ENCODE data around the gene CCDC51.

Gene CCDC51

DNA sequence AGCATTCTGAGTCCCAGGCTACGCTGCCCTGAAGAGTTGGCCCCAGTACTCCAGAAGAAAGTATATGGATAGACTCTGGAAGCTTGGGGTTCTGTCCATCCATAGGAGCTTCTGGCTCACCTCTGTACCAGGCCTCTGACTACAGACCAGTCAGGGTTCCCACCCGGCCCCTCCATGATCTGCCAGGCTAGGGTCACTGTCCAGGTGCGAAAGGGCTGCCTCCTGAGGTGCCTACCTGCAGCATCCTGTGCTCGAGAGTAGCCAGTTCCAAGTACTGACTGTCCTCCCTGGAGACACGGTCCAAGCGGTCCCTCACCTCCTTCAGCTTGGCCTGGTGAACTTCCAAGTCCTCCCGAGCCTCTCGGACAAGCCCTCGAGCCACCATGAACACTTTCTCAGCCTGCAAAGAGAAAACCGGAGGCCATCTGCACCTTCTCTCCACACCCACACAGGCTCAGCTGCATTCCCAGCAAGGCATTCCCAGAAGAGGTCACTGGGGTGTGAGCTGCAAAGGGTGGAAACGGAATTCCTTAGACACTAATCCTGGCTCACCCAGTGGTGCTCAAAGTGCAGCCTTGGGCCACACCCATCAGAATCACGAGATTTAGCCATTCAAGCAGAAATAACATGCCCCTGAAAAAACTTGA lies 6.3 kb downstream of the CCDC51 start:
- DNase-seq (ENCODE audit: low read depth): no peak

DNA sequence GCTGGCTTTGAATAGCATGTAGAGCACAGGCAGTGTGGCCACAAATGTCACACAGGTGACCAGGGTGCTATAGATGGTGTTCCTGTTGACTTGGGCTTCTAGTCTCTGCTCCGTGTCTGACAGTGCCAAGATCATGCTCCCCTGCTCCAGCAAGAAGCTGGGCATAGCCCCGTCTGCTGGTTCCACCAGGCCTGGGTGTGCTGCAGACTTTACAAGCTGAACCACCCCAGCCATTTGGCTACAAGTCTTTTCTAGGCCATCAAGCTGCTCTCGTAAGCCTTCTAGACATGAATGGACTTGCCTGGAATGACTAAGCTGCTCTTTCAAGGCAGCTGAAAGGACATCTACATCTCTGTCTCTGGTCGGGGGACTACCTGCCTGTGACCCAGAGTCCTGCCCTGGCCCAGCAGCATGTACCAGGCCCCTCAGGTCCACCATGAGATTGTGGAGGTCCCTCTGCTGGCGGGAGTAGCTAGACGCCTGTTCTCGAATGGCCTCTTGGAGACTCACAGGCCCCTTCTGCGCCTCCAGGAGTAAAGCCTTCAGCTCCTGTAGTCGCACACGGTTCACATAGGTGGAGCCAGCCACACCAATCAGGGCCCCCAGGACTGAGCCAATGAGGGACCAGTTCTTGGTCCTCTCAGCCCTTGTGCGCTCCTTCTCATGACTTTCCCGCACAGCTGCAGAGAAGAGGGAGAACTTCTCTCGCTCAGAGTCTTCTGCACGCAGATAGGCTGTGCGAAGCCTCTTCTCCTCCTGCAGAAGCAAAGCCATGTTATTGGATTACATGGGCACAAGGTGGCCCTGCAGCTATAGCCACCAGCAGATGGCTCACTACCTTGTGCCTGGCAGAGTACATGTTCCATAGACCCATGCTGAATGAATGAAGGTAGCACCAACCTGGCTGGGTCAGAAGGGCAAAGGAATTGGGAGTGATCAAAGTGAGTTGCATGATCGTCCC lies 7.2 kb downstream of the CCDC51 start:
- DNase-seq (ENCODE audit: low read depth): no peak

DNA sequence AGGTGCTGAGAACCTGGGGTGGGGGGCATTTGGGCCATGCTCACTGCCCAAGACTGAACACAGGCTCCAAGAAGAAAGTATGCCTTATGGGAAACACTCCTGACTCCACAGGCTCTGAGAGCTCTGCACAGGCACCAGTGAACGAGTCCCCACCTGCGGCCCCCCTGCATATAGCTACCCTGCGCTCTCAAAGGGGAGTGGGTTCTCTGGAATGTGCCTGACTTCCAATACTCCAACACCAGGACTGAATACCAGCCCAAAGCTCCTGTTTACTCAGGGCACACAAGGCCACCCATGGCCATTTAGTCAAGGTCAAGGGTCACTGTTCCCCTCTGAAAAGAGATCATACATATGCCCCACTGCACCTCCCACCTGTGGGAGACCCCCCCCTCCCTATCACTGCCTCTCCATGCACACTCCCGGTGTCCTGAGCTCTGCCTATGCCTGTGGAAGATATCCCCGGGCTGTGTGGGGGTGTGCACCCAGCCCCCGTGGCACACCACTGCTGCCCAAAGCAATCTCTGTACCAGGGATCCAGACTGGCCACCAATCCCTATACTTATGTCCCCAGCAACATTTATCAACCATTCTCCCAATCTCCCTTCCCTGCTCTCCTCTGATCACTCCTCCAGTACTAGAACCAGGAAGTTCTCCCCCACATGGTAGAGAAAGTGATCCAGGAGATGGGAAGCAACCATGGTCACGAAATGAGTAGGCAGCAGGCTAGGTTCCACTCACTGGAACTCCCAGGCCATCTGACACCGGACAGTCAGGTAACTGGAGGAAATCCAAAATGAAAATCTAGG lies 8.5 kb downstream of the CCDC51 start:
- DNase-seq (ENCODE audit: low read depth): no peak

DNA sequence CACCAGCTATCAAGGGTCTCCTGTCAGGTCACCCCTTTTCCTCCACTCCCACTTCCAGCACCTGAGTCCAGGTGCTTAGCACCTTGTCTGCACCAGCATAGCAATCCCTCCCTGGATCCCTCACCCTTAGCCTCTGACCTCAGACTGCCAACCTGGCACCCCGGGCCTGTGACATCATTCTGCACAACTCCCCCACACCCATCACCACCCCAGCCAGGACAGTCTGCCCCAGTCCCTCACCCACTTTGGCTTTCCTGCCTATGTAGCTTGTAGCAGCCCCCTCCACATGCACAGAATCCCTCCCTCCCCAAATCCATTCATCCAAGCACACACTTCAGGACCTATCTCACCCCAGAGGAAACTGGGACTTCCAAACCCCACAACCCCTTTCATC lies 9.2 kb downstream of the CCDC51 start:
- no peak for DNase-seq (ENCODE audit: low read depth)

DNA sequence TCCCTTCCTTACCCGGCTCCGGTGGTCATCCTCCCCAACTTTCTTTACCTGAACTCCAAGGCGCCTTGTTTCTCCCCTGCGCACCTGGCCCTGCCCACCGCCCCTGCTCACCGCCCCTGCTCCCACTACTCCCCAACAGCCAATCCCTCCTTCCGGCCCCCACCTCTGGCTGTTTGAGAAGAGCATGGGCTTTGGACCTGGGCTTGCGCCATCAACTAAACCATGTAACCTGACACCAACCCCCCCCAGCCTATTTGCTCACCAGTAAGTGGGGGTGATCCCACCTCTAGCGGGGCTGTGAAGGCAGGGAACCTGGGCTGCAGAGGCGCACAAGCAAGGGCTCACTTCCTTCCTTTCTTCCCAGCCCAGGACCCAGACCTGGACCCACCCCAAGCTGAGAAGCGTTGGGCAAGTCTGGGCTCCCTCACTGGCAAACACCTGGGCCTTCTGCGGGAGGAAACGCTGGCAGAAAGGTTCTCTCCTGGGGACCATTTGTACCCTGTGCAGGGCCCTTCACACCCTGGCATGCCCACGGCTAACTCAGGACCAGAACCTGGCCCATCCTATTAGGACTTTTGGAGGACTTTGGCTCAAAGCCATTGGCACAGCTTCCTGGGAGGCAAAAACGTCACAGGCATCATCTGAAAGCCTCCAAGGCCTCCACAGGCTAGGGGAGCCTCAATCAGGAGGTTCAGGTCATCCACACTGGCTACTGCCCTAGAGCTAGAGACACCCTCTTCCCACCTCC lies 9.8 kb downstream of the CCDC51 start, which contains the start of gene PLXNB1:
Gene PLXNB1 (minus strand): TSS at position 127 of the 748 bp plus-strand sequence. CDS start 5,475 bp downstream, outside the sequence.
- DNase-seq (ENCODE audit: low read depth): no peak

DNA sequence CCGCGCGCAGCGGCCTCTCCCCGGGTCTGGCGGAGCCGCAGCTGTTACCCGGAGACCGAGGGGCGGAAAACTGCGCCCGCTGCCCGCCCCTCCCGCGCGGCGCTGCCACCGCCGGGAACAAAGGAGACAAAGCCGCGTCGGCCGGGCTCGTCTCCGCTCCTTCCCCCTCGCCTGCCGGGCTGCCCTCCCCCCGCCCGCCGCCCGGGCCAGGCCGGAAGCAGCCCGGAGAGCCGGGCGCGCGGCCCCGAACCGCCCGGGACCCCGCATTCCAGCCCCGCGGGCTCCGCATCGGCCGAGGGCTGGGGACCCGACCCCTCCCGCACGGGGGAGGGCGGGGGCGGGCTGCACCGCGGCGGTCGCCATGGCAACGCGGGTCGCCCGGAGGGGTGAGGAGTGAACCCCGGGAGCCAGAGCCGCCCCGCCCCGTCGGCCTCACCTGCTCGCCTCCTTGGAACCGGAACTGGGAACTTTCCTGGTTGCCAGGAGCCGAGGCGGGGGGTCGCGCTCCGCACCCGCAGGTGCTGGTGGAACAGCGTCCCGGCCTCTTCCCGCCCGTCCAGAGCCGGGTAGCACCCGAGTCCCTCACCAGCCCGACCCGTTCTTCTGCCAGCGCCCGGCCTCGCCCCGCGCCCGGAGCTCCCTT lies 10.5 kb downstream of the CCDC51 start:
- peak; percentile 60 for DNase-seq (ENCODE audit: low read depth)

DNA sequence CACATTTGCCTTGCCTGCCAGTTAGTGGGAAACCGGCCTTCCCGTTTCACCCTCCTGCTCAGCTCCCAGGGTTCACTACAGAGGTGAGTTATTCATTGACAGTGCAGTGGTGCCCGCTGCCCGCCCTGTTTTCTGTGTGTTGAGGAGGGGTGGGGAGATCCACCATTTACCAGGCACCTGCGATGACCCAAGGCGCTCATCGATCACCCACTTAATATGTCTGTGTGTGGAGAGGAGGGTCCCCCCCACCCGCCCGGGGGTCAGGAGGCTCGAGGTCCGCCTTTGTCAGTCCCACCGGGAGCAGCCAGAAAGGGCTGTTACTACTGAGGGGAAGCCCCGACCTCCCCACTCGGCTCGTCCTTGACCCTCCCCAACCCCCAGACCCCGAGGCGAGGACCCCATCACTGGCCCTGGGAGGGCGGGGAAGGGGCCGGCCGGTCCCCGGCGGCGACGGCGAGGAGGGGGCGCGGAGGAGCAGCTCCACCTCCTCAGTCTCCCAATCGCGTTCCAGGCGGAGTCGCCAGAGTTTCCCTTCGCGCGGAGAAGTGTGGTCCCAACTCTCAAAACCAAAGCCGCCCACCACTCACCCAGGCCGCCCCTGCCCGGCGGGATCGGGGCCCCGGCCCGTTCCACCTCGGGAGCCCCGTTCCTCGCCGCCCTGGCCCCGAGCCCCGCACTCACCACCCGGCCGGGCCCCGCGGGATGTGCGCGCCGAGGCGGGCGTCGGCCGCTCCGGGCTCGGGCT lies 11.2 kb downstream of the CCDC51 start:
- DNase-seq (ENCODE audit: low read depth): no peak

DNA sequence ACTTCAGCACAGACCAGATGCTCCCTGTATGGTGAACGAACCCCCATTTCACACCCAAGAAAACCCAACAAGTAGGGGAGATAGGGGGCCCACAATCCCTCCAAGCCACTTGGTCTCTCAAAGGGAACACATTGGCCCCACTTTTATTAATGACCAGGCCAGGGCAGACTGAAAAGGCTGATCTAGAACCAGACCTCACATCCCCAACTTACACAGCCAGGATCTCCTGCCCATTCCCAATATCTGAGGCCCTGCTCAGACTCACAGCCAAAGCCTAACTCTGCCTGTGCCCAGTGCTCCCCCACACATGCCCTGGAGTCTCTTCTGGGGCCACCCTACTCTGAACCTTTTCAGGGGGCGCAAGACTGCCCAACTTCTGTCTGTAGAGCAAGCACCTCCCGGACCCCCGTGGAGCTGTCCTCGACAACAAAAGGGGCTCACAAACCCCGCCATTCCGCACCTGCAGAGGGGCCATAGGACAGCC lies 11.8 kb downstream of the CCDC51 start:
- no peak for DNase-seq (ENCODE audit: low read depth)

DNA sequence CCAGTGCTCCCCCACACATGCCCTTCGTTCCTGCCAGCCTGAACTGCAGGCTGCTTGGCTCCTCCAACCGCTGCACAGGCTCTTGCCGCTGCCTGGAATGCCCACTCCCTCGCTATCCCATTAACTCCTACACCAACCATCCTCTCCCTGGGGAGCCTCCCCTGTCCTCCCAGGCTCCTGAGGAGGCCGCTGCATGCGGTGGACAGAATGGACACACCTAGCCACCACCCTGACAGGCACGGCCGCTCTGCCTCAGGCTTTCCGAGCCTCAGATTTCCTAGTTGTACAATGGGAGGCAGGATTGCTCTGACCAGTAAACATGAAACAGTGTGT lies 12.3 kb downstream of the CCDC51 start:
- no peak for DNase-seq (ENCODE audit: low read depth)

DNA sequence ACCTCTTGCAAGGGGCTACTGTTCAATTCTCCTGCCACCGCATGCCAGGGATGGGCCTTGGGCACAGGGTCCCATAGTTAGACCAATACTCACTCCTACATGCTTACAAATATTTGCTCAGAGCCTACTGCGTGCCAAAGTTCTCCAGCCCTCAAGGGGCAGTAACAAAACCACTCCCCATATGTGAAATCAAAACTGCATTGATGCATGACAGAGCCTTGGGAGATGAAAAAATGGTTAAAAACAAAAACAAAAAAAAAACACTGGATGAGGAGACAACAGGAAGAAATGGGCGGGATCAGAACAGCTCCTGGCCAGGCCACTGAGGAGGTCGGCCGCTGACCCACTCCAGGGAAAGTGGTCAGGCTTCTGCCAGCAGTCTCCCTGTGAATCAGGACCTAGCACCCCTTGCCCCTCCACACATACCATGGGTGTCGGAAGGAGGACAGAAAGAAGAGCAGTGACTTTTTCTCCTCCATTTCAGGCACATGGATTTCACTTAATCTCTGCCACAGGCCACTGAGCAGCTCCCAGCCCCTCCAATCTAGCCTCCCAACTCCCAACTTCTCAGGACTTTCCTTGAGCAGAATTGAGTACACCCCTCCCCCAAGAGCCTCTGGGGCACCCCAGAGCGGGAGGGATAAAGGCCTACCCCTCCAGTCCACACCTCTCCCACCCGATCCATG lies 12.8 kb downstream of the CCDC51 start:
- DNase-seq (ENCODE audit: low read depth): no peak

DNA sequence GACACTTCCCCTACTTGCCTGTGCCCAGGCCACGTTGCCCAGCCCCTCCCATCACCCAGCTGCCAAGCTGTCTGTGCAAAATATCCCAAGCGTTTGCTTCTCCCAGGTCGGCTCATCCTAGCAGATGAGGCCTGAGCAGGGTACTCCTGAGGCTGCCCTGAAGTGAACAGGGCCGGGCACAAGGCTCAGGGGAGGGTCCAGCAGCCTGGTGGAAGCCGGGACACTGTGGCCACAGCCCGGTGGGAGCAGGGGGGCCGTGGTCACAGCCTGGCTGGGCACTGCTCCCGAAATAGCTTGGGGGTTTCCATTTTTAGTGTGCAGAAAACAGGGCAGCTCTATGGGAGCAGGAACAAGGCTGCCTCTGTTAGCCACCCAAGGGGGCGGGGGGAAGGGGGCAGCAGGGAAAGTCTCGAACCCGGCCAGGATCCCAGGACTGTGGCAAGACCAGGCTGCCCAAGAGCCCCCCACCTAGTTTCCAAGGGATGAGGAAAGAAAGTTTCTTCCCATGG lies 13.5 kb downstream of the CCDC51 start:
- no peak for DNase-seq (ENCODE audit: low read depth)

DNA sequence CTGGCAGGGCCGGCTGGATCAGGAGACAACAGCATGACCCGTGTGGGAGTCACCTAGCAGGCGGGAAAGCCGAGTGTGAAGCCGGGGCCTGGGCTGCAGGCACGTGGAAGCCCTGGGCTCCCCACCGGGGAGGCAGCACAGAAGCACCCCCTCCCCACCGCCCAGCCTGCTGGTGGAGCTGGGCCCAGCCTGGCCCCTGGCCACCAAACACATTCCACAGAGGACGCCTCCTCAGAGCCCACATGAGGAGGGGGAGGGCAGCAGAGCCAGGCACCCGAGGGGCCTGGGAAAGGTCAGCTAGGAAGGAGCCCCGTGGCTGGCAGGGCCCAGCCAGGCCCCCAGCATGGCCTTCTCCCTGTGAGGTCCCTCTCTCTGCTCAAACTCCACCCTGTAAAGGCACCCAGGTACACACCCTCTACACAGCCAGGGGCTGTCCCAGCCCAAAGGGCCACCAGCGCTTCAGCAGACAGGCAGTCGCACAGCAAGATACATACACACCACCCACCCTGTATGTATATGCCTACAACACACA lies 14.6 kb downstream of the CCDC51 start:
- no peak for DNase-seq (ENCODE audit: low read depth)

DNA sequence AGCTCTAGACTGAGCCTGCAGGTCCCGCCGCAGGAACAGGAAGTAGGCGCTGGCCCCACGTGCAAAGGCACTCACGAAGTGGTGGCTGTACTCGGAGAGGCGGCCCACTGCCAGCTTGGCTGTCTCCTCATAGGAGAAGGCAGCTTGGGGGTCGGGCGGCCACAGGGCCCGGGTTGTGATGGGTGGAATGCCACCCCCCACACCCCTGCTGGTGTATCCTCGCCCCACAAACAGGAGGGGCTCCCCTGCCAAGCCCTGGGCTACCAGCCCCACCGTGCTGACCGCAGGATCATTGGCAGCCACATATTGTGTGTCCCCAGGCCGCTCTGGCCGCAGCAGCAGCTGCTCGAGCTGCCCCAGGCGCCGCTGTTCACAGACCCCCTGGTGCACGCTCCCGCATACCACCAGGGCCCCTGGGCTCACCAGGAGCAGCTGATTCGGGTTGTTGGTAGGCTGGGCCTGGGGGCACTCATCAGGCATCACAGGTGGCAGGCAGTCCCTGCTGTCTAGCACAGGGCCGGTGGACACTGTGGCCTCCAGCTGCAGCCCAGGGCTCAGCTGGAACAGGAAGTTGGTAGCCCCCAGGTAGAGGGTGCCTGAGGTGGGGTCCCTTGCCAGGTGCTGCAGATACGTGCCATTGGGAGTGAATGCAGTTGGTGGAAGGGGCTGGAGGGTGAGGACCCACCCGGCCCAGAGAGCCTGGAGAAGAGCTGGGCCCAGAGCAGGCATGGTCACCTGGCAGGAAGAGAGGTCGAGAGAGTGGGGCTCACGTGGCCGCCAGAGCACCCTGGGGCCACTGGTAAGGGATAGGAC lies 15.8 kb downstream of the CCDC51 start:
- no peak for DNase-seq (ENCODE audit: low read depth)

DNA sequence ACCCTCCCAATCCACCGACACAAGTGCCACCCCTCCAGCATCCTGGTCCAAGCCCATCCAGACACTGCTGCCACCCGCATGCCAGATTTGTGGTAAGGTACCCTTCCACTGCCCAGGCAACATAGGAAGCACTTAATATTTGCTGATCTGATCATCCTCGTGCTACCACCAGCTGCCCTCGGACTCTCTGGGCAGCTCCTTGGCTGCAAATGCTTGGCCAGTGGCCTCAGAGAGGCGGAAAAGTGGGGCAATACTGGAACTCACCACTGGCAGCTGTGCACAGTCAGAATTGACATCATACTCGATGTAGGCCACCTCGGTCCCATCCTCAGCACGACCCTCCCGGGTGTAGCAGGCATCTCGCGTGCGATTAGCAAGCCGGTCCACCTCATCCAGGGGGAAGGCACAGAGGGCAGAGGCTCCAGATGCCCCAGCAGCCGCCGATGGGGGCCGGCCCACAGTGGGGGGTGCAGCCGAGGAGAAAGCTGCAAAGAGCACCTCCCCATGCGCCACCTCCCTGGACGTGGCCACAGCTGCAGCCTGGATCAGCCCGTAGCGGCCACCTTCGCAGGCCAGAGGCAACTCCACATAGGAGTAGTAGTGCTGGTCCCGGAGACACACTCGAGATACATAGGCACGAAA lies 16.6 kb downstream of the CCDC51 start:
- no peak for DNase-seq (ENCODE audit: low read depth)

DNA sequence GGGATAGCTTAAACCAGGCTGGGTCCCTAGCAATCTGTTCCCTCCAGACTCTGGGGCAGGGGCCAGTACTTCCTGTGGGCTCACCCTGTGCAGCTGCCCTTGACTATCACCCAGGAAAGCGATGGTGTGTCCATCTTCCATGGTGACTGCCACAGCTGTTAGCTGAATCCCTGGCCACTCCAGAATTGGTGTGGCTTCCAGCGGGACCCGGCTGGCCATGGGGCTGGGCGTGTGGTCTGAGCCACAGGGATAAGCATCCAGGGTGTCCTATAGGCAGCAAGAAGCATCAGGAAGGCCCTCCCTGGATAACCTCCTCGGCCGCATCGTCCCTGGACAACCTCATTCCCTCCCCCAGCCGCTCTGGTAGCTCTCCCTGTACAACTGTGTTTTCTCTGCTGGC lies 17.2 kb downstream of the CCDC51 start:
- no peak for DNase-seq (ENCODE audit: low read depth)

DNA sequence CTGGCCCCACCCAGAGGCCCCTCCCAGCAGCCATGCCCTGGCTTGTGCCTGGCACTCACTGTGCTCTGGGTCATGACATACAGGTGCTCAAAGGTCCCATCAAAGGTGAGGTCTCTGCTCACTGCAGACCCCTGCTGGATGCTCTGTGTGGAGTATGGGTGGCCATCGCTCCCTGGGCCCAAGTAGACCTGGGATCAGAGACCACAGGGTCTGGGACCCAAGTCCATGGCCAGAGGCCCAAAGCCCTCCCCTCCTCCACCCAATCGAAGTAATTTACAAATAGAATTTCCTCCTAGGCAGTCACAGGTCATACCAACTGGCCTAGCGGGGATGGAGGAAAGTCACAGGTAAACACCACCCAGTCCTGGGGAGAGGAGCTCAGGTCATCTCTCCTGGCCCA lies 17.6 kb downstream of the CCDC51 start:
- no peak for DNase-seq (ENCODE audit: low read depth)

DNA sequence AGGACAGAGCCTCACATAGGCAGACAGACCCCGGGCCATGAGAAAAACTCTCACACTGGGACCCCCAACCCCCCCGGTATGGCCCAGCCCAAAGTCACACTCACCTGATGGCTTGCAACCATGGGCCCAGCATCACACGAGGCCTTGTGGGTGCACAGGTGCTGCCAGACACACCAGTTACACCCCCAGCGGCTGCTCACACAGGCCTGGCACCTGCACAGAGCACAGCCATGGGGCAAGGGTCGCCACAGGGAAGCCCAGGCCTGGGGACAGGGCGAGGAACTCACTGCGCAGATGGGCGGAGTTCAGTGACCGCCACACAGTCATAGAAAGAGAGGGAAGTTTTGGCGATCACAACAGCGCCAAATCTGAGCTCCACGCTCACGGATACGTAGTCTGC lies 19.4 kb downstream of the CCDC51 start:
- DNase-seq (ENCODE audit: low read depth): no peak

DNA sequence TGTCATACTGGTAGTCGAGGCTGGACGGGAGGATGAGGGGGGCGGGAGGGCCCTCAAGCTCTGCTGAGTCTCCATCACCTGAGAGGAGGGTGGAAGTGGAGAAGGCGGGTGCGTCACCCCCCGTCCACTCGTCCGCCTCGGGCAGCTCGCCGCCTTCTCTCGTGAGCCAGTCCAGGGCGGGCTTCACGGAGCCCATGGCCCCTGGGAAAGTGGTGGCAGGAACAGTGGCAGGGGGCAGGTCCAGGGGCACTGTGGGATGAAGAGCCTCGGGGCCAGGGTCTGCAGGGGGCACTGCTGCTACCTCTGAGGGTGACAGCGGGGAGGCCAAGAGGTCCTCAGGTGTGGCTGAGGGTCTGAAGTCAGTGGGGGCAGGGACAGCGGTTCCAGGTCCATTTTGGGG lies 20.3 kb downstream of the CCDC51 start:
- DNase-seq (ENCODE audit: low read depth): no peak

Data from T-helper 22 cell (primary cell).